Measurements from ENCODE around the gene ILF3.
"Not testable (repeated sequence)": the region's sequence is repeated elsewhere in the genome, so short reads cannot be mapped to it uniquely, and the experiment has no call there.

The ILF3 gene

GRCh38 chr19:10660346-10660745 lies 6.2 kb downstream of the ILF3 start:
- Histone ChIP-seq H3K79me1 (ENCODE audit: low read length) (no peaks in the 10 kb centered on the region), H3K56ac (ENCODE audit: low read length) (no peak overlapping the region), H3K18ac (ENCODE audit: low read length) (no peak overlapping the region), H2AK5ac (ENCODE audit: low read length) (no peak overlapping the region), H3K79me2 (ENCODE audit: control insufficient read depth, insufficient read depth, low read length) (peaks cover 99% of the 10 kb centered on the region), H3K27ac (ENCODE audit: low read depth, low read length) (no peak overlapping the region), H3K4me2 (ENCODE audit: low read length) (no peak overlapping the region), H3K4ac (ENCODE audit: low read depth, low read length) (no peak overlapping the region), H3K9ac (ENCODE audit: low read length) (no peak overlapping the region), H3K4me3 (ENCODE audit: low read length) (no peak overlapping the region), H4K5ac (ENCODE audit: low read length) (no peak overlapping the region), H3K27me3 (ENCODE audit: insufficient read depth, low read length, poor library complexity) (no peaks in the 10 kb centered on the region), H2BK5ac (ENCODE audit: low read length) (no peak overlapping the region), H4K8ac (ENCODE audit: low read depth, low read length) (no peak overlapping the region), H3K23ac (ENCODE audit: low read length) (no peak overlapping the region), H3K36me3 (ENCODE audit: control insufficient read depth, insufficient read depth, low read length) (peaks cover 3% of the 10 kb centered on the region), H2BK15ac (replicated peaks; ENCODE audit: low read depth) (no peak overlapping the region), H2BK120ac (ENCODE audit: low read depth, low read length) (no peak overlapping the region), H3K4me1 (ENCODE audit: control insufficient read depth, low read depth, low read length) (peaks cover 2% of the 10 kb centered on the region)
- DNase-seq = no peak
- WGBS (ENCODE audit: extremely low coverage, insufficient coverage, low lambda C conversion rate) = no CpG with 5 or more reads among the region's 5 CpGs

DNA sequence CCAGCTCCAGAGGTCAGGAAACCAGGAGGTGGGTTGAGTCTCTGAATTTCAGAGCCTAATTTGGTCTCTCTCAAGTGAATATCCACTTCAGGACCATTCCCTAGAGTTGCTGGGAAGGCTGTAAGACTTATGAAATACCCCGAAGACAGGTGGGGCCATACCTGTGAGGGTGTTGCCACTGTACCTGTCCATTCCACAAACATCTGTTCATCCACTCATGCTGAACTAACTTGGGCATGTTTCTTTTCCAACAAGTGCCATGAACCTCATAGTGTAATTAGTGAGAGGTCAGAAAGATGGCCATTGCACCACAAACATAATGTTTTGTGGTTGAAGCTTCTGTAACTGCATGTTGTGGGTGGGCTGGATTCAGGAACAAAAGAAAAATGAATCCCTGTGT lies 7.8 kb downstream of the ILF3 start:
- H4K8ac ChIP-seq (ENCODE audit: low read depth, low read length) = no peak overlapping the region
- peaks cover 99% of the 10 kb centered on the region for H3K79me2 ChIP-seq (ENCODE audit: control insufficient read depth, insufficient read depth, low read length)
- no peak overlapping the region for H3K4me2 ChIP-seq (ENCODE audit: low read length)
- no peak overlapping the region for H2BK120ac ChIP-seq (ENCODE audit: low read depth, low read length)
- no peak overlapping the region for H3K18ac ChIP-seq (ENCODE audit: low read length)
- H3K56ac ChIP-seq (ENCODE audit: low read length) = no peak overlapping the region
- no peaks in the 10 kb centered on the region for H3K27me3 ChIP-seq (ENCODE audit: insufficient read depth, low read length, poor library complexity)
- H3K4ac ChIP-seq (ENCODE audit: low read depth, low read length) = no peak overlapping the region
- no peak overlapping the region for H2BK15ac ChIP-seq (replicated peaks; ENCODE audit: low read depth)
- no peak overlapping the region for H3K9ac ChIP-seq (ENCODE audit: low read length)
- no peak overlapping the region for H3K27ac ChIP-seq (ENCODE audit: low read depth, low read length)
- no peak overlapping the region for H3K4me3 ChIP-seq (ENCODE audit: low read length)
- WGBS (ENCODE audit: extremely low coverage, insufficient coverage, low lambda C conversion rate) = no CpG with 5 or more reads among the region's 1 CpG
- no peak for DNase-seq
- peaks cover 2% of the 10 kb centered on the region for H3K4me1 ChIP-seq (ENCODE audit: control insufficient read depth, low read depth, low read length)
- H3K23ac ChIP-seq (ENCODE audit: low read length) = no peak overlapping the region
- H3K79me1 ChIP-seq (ENCODE audit: low read length) = no peaks in the 10 kb centered on the region
- H3K36me3 ChIP-seq (ENCODE audit: control insufficient read depth, insufficient read depth, low read length) = peaks cover 5% of the 10 kb centered on the region
- H2AK5ac ChIP-seq (ENCODE audit: low read length) = no peak overlapping the region
- no peak overlapping the region for H2BK5ac ChIP-seq (ENCODE audit: low read length)
- H4K5ac ChIP-seq (ENCODE audit: low read length) = no peak overlapping the region

- Histone ChIP-seq H3K27me3 (ENCODE audit: insufficient read depth, low read length, poor library complexity) (no peaks in the 10 kb centered on the region), H3K23ac (ENCODE audit: low read length) (no peak overlapping the region), H3K79me2 (ENCODE audit: control insufficient read depth, insufficient read depth, low read length) (peaks cover 98% of the 10 kb centered on the region), H2BK120ac (ENCODE audit: low read depth, low read length) (no peak overlapping the region), H3K4me3 (ENCODE audit: low read length) (no peak overlapping the region), H3K9ac (ENCODE audit: low read length) (no peak overlapping the region), H3K4me2 (ENCODE audit: low read length) (no peak overlapping the region), H2AK5ac (ENCODE audit: low read length) (no peak overlapping the region), H3K18ac (ENCODE audit: low read length) (no peak overlapping the region), H3K36me3 (ENCODE audit: control insufficient read depth, insufficient read depth, low read length) (peaks cover 3% of the 10 kb centered on the region), H4K8ac (ENCODE audit: low read depth, low read length) (no peak overlapping the region), H3K27ac (ENCODE audit: low read depth, low read length) (no peak overlapping the region), H2BK5ac (ENCODE audit: low read length) (no peak overlapping the region), H3K56ac (ENCODE audit: low read length) (no peak overlapping the region), H2BK15ac (replicated peaks; ENCODE audit: low read depth) (no peak overlapping the region), H3K4ac (ENCODE audit: low read depth, low read length) (no peak overlapping the region), H4K5ac (ENCODE audit: low read length) (no peak overlapping the region), H3K79me1 (ENCODE audit: low read length) (no peaks in the 10 kb centered on the region), H3K4me1 (ENCODE audit: control insufficient read depth, low read depth, low read length) (no peaks in the 10 kb centered on the region)
- DNase-seq = no peak
- no CpG with 5 or more reads among the region's 14 CpGs for WGBS (ENCODE audit: extremely low coverage, insufficient coverage, low lambda C conversion rate)
These were observed 8.5 kb downstream of the ILF3 start for GRCh38 chr19:10662384-10663251.

GRCh38 chr19:10663252-10663563 lies 9.1 kb downstream of the ILF3 start:
- not testable (repeated sequence) for H3K4me1 ChIP-seq (ENCODE audit: control insufficient read depth, low read depth, low read length); H2BK5ac ChIP-seq (ENCODE audit: low read length); H3K9ac ChIP-seq (ENCODE audit: low read length); H3K4ac ChIP-seq (ENCODE audit: low read depth, low read length); H2BK120ac ChIP-seq (ENCODE audit: low read depth, low read length); H3K23ac ChIP-seq (ENCODE audit: low read length); H3K18ac ChIP-seq (ENCODE audit: low read length); H3K4me2 ChIP-seq (ENCODE audit: low read length); H3K27me3 ChIP-seq (ENCODE audit: insufficient read depth, low read length, poor library complexity); H2BK15ac ChIP-seq (replicated peaks; ENCODE audit: low read depth); H2AK5ac ChIP-seq (ENCODE audit: low read length); H3K56ac ChIP-seq (ENCODE audit: low read length); DNase-seq; H3K4me3 ChIP-seq (ENCODE audit: low read length); H3K36me3 ChIP-seq (ENCODE audit: control insufficient read depth, insufficient read depth, low read length); H3K79me1 ChIP-seq (ENCODE audit: low read length); H3K27ac ChIP-seq (ENCODE audit: low read depth, low read length); H4K5ac ChIP-seq (ENCODE audit: low read length); H4K8ac ChIP-seq (ENCODE audit: low read depth, low read length)
- WGBS (ENCODE audit: extremely low coverage, insufficient coverage, low lambda C conversion rate) = no CpG with 5 or more reads among the region's 16 CpGs
- peaks cover 98% of the 10 kb centered on the region for H3K79me2 ChIP-seq (ENCODE audit: control insufficient read depth, insufficient read depth, low read length)

DNA sequence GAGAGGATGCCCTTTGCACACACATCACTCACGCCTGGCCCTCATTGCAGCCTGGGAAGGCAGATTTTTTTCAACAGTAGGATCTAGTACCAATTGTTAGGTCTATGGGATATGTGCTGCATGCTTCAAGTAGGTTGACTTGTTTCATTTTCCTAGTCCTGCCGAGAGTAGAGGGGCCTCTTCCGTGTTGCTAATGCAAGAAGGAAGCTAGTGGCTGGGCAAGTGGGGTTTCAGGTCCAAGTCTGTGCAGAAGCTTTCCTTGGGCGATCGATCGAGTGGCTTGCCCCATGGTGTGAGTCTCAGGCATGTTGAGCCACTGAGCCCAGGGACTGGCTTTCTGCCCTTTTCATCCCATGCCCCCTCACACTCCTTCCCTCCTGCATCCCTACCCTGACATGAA lies 13.7 kb downstream of the ILF3 start:
- Histone ChIP-seq H2BK15ac (replicated peaks; ENCODE audit: low read depth) (no peak overlapping the region), H3K27ac (ENCODE audit: low read depth, low read length) (no peak overlapping the region), H2AK5ac (ENCODE audit: low read length) (no peak overlapping the region), H3K27me3 (ENCODE audit: insufficient read depth, low read length, poor library complexity) (no peaks in the 10 kb centered on the region), H3K4me2 (ENCODE audit: low read length) (no peak overlapping the region), H2BK120ac (ENCODE audit: low read depth, low read length) (no peak overlapping the region), H4K5ac (ENCODE audit: low read length) (no peak overlapping the region), H3K4ac (ENCODE audit: low read depth, low read length) (no peak overlapping the region), H3K23ac (ENCODE audit: low read length) (no peak overlapping the region), H3K18ac (ENCODE audit: low read length) (no peak overlapping the region), H3K9ac (ENCODE audit: low read length) (no peak overlapping the region), H2BK5ac (ENCODE audit: low read length) (no peak overlapping the region), H3K79me1 (ENCODE audit: low read length) (peaks cover 8% of the 10 kb centered on the region), H3K56ac (ENCODE audit: low read length) (no peak overlapping the region), H4K8ac (ENCODE audit: low read depth, low read length) (no peak overlapping the region), H3K36me3 (ENCODE audit: control insufficient read depth, insufficient read depth, low read length) (peaks cover 13% of the 10 kb centered on the region), H3K4me3 (ENCODE audit: low read length) (no peak overlapping the region), H3K4me1 (ENCODE audit: control insufficient read depth, low read depth, low read length) (no peaks in the 10 kb centered on the region), H3K79me2 (ENCODE audit: control insufficient read depth, insufficient read depth, low read length) (peaks cover 96% of the 10 kb centered on the region)
- WGBS (ENCODE audit: extremely low coverage, insufficient coverage, low lambda C conversion rate) = no CpG with 5 or more reads among the region's 6 CpGs
- DNase-seq = no peak

DNA sequence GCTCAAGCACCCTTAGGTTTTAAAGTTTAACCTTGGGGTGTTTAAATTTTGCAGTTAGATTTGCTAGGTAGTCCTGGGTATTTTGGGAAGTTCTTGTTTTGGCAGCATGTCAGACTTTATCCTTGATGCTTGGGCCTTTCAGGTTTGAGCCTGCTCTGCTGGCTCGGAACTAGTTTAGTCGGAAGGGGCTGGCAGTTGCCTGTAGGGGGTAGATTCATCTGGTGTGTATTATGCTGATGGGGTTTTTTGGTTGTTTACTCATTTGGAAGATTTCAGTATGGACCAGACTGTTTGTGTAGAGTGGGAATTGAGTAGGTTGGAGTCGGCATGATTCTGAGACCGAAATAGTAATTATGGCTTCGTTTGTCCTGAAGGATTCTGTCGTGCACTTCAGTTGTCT lies 15.1 kb downstream of the ILF3 start:
- Histone ChIP-seq H3K4me3 (ENCODE audit: low read length) (no peak overlapping the region), H2BK120ac (ENCODE audit: low read depth, low read length) (no peak overlapping the region), H3K79me1 (ENCODE audit: low read length) (peaks cover 8% of the 10 kb centered on the region), H3K23ac (ENCODE audit: low read length) (no peak overlapping the region), H3K27me3 (ENCODE audit: insufficient read depth, low read length, poor library complexity) (no peaks in the 10 kb centered on the region), H2BK15ac (replicated peaks; ENCODE audit: low read depth) (no peak overlapping the region), H2AK5ac (ENCODE audit: low read length) (no peak overlapping the region), H4K5ac (ENCODE audit: low read length) (no peak overlapping the region), H3K36me3 (ENCODE audit: control insufficient read depth, insufficient read depth, low read length) (peaks cover 16% of the 10 kb centered on the region), H3K56ac (ENCODE audit: low read length) (no peak overlapping the region), H3K4ac (ENCODE audit: low read depth, low read length) (no peak overlapping the region), H3K79me2 (ENCODE audit: control insufficient read depth, insufficient read depth, low read length) (peaks cover 94% of the 10 kb centered on the region), H3K9ac (ENCODE audit: low read length) (no peak overlapping the region), H2BK5ac (ENCODE audit: low read length) (no peak overlapping the region), H3K4me2 (ENCODE audit: low read length) (no peak overlapping the region), H3K18ac (ENCODE audit: low read length) (no peak overlapping the region), H3K4me1 (ENCODE audit: control insufficient read depth, low read depth, low read length) (no peaks in the 10 kb centered on the region), H4K8ac (ENCODE audit: low read depth, low read length) (no peak overlapping the region), H3K27ac (ENCODE audit: low read depth, low read length) (no peak overlapping the region)
- WGBS (ENCODE audit: extremely low coverage, insufficient coverage, low lambda C conversion rate) = no CpG with 5 or more reads among the region's 6 CpGs
- no peak for DNase-seq
